ENCODE data around the gene NFKB1.

NFKB1 gene

DNA sequence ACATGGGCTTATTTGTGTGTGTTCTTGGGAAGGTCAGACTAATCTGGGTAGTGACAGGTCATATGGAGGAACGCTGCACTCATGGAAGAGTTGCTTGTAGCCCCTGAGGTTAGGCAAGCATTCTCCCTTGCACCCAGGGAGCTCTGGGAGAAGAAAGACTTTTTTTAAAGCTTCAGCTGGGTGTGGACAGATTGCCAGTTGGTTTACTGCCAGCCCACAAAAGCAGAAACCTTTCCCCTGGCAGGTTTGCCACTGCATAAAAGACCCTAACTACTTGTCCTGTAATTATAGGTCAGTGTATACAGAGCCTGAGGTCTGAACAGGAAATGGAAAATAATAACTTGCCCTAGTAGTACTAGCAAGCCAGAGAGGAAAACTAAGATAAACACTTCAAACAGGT is 7.4 kb upstream of the NFKB1 start:
- DNase-seq (ENCODE audit: low read depth in 2 of 2, low spot score in 1 of 2) = no peak

DNA sequence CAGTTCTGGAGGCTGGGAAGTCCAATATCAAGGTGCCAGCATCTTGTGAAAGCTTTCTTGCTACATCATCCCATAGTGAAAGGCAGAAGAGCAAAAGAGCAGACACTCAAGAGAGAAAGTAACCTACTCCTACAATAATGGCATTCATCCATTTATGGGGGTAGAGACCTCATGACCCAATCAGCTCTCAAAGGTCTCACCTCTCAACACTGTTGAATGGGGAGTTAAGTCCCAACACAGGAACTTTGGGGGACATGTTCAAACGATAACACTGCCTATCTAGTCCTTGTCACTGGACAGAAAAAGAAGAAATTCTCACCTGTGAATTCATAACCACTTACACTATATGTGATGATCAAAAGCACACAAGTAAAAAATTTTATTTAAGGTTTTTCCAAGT is 6.6 kb upstream of the NFKB1 start:
- DNase-seq (ENCODE audit: low read depth in 2 of 2, low spot score in 1 of 2) = no peak

DNA sequence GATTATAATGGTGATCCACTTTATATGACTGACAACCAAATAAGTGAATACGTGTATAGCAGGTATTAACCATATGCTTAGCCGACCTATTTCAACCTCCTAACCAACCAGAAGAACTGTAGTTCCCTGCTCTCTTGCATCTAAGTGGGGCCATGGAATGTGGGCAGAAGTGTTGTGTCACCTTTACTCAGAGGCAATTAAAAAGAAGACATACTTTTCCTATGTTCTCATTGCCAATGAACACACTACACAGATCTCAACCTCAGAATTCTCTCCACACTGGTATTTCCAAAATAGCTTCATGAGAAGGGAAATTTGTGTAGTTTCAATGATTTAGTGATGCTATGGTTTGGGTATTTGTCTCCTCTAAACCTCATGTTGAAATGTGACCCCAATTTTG is 3.2 kb upstream of the NFKB1 start:
- no peak for DNase-seq (ENCODE audit: low read depth in 2 of 2, low spot score in 1 of 2)

DNA sequence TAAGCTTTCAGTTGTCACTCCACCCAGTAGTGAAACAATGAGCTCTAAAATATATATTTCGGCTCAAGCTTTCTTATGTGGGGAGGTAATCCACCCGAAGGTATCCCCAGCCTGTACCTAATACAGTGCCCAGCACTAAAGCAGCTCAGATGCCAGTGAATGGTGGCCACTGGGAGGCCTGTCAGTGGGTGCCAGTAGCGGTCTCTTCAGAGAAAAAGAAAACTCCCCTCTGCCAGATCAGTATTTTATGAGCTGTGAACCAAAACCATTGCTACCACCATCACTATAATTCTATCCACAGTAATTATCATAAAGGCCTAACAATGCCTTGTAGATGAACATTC is 835 bp upstream of the NFKB1 start:
- DNase-seq (ENCODE audit: low read depth in 2 of 2, low spot score in 1 of 2) = no peak

DNA sequence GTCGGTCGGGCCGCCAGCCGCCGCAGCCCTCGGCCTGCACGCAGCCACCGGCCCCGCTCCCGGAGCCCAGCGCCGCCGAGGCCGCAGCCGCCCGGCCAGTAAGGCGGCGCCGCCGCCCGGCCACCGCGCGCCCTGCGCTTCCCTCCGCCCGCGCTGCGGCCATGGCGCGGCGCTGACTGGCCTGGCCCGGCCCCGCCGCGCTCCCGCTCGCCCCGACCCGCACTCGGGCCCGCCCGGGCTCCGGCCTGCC is 213 bp downstream of the NFKB1 start:
- DNase-seq (ENCODE audit: low read depth in 2 of 2, low spot score in 1 of 2) = no peak

DNA sequence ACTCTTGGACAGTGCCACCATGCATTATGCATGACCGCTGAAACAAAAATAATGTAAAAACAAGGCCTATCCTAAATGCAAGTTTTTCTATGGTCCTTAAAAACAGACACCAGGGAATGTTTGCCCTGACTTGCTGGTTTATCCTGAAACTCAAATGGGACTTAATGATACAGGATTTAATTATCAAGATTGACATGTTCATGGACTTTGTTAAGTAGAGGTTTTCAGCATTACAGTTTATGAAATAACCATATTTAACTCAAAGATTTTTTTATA is 1.3 kb downstream of the NFKB1 start:
- DNase-seq (ENCODE audit: low read depth in 2 of 2, low spot score in 1 of 2) = no peak

DNA sequence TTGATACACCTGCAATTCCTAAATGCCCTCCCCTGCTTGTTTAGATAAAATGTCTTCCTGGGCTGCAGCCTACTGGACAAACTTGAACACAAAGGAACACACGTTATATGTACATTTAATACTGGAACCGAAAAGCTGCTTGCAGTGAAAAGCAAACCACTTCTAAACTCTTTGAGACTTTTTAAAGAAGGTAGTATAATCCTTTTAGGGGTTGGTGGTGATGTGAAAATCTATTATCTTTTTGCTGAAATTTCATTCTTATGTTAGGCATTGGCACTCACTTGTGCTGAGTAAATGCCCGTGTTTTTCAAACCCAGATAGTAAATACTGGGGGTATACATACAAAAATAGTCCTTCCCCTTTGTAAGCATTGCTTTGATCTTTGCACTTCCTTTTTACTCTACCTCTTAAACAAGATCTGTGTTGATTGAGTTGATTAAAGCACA is 2.2 kb downstream of the NFKB1 start:
- no peak for DNase-seq (ENCODE audit: low read depth in 2 of 2, low spot score in 1 of 2)

DNA sequence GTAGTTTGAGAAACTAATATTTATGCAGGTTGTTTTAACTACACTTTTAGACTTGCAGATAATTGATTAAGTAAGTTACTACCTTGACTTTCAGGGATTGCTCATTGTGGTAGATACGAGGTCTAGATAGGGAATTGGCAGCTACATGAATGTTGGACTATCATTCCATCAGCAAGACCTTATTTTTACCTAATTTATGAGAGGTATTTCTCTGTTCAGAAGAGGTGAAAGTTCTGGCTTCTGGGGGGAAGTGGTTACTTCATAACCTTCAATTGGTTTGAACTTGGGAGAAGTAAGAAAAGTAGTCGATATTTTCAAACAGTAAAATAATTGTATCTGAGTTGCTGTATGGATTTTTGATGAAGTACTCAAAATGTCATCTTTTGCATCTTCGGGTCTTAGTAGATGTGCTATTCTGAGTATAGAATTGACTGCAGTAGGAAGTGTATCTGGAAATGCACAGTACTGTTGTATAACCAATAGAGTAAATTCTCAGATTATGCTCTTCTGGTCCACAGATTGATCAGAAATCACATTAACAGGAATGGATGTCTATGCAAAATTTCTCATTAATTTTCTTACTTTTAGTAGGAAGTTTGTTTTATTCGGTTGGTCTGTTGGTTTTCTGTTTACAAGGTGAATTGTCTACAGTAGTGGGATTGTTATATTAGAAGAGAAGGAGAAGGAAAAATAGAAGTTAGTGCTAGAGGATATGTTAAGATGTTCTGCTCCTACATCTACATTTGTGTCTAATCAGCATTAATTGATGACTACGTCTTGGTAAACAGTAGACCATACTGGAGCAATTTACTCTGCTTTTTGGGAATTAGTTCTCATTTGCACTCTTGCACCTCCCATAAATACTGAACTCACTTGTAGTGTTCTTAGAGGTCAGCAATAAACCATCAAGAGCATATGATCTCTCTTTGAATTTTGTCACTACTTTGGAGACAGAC is 3.0 kb downstream of the NFKB1 start:
- no peak for DNase-seq (ENCODE audit: low read depth in 2 of 2, low spot score in 1 of 2)

DNA sequence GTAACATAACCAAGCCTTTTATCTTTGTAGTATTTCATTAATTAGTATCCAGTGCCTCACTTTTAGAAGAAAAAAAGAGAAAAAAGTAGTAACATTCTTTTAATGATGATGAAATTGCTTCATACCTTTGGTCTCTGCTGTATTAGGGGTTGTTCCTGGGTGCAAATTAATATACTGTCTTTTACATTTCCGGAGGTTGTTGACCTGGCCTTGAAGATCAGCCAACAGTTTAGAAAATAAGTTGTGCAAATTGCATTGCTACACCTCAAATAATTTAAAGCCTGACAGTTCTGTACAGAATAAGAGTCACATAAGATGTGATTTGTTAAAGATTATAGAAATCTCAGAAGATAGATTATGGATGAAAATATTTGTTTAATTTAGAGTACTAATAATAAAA is 3.8 kb downstream of the NFKB1 start:
- DNase-seq (ENCODE audit: low read depth in 2 of 2, low spot score in 1 of 2) = no peak

DNA sequence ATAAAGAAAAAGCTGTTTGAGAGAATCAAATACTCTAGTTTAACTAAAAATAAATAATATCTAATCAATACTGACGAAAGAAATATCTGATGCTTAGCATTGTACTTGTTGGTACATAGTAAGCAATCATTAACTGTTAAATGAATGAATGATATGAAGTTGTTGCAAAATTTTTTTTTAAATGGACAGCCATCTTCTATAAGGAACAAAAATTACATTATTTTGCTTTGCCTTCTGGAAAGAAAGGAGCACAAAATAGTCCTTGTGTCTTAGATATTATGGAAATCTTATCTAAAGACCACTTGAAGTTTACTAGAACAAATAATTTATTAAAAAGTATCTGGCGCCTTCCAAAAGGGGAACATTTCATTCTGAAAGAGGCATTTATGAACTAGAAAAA is 4.5 kb downstream of the NFKB1 start:
- DNase-seq (ENCODE audit: low read depth in 2 of 2, low spot score in 1 of 2) = no peak

DNA sequence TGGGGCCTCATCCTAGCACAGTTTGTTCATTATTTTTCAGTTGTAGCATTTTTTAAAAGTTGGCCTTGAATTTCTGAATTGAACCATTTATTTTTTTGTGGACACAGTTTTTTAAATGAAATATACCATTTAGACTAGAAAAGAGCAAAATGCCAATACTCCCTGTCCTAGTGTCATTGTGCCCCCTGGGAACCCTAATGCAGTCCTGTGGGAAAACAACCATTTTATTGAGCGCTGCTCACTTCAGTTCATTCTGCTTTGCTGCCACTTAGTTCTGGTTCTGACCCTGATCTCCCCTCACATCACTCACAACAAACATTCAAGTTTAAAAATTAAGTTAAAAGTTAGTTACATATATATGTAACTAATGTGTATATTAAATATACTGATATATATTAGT is 5.4 kb downstream of the NFKB1 start:
- no peak for DNase-seq (ENCODE audit: low read depth in 2 of 2, low spot score in 1 of 2)

DNA sequence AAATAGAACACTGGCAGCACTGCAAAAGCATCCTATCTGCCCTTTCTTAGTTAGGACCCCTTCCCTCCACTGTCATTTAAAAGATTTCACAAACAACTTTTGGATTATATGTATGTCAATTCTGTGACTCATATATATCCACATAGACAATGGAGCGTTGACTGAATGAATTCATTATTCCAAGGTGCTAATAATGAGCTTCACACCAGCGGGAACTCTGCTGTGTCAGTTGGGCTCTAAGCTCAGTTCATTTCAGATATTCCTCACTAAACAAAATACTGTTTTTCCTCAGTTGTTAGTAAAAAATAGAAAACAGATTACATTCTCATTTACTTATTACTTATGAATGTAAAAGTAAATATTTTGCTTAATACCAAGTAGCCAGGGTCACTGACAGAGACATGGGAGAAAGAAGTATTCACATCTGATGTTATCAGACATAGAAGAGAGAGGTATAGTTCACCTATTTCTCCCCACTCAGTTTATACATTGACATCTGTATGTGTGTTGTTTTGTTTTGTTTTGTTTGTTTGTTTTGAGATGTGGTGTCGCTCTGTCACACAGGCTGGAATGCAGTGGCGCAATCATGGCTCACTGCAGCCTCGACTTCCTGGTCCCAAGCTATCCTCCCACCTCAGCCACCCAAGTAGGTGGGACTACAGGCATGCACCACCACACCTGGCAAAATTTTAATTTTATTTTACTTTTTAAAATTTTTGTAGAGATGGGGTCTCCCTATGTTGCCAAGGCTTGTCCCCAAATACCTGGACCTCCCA is 10.9 kb downstream of the NFKB1 start:
- no peak for DNase-seq (ENCODE audit: low read depth in 2 of 2, low spot score in 1 of 2)

DNA sequence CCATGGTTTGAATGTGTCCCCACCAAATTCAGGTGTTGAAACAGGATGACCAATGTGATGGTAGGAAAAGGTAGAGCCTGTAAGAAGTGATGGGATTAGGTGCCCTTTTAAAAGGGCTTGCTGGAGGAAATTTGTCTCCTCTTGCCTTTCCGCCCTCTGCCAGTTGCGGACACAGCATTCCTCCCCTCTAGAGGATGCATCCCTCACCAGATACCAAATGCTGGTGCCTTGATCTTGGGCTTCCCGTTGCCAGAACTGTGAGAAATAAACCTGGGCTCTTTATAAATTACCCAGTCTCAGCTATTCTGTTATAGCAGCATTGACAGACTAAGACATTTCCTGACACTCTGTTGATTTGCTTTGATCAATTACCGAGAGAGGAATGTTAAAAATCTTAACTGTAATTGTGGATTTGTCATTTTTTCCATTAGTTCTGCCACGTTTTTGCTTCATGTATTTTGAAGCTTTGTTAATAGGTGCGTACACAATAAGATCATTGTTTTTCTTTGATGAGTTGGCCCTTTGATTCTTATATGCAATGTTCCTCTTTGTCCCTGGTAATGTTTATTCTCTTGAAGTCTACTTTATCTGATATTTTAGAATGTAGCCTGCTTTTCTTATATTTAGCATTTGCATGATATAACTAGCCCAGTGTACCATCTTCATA is 13.3 kb downstream of the NFKB1 start:
- no peak for DNase-seq (ENCODE audit: low read depth in 2 of 2, low spot score in 1 of 2)

DNA sequence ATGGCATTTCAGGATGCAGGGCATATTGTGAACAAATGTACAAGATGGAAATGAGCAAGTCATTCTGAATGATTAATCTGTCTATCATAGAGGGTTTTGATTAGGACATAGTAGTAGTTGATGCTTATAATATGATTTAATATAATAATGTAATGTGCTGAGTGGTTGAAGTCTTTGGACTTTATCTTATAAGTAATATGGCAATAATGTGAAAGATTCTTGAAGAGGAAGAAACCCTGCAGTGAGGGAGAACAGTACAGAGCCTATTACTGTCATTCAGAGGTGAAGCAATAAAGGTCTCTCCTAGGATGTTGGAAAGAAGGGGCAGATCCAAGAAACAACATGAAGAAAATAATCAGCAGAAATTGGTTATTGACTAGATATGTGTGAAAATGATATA is 16.6 kb downstream of the NFKB1 start:
- DNase-seq (ENCODE audit: low read depth in 2 of 2, low spot score in 1 of 2) = no peak

DNA sequence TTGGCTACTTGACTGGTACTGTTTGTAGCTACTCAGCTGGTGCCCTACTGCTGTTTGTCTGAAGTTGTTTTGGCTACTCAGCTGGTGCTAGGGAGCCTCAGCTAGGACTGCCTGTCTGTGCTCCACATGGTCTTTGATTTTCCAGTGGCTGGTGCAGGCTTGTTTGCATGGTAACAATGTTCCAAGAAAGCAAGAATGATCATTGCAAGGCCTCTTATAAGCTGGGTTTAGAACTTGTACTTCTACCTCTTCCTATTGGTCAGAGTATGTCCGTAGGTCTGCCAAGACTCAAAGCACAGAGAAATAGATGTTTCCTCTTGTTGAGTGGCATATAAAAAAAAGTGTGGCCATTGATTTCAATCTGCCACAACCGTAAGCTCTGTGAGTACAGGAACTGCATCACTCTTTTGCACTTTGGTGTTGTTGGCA is 17.6 kb downstream of the NFKB1 start:
- DNase-seq (ENCODE audit: low read depth in 2 of 2, low spot score in 1 of 2) = no peak

DNA sequence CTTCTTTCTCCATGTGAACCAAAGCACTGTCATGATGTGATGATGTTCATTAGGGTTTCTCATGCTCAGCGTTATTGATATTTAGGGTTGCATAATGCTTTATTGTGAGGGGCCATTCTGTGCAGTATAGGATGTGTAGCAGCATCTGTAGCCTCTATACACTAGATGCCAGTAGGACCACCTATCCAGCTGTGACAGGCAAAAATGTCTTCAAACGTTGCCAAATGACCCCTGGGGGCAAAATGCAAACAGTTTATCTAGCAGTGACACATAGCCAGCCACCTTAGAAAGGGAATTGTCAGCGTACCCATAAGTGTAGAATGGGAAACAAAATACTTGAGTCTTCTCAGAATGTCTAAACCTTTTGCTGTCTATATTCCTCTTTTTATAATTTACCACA is 18.8 kb downstream of the NFKB1 start:
- no peak for DNase-seq (ENCODE audit: low read depth in 2 of 2, low spot score in 1 of 2)

DNA sequence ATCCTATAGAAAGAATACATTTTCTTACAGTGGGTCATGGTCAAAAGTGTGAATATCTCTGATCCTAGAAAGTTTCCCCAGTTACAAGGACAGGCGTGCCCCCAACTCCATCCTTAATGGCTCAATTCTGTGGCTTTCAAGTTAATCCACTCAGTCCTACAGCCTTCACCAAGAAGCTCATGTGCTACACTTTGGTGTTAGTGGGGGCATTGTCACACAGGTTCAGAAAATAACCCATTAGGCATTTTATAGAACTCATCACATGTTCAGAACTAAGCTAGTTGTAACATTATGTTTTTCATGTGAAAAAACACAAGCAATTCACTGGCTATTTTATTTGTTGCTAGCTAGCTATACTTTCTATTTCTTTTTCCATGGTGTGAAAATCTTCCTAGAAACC is 20.4 kb downstream of the NFKB1 start:
- no peak for DNase-seq (ENCODE audit: low read depth in 2 of 2, low spot score in 1 of 2)

DNA sequence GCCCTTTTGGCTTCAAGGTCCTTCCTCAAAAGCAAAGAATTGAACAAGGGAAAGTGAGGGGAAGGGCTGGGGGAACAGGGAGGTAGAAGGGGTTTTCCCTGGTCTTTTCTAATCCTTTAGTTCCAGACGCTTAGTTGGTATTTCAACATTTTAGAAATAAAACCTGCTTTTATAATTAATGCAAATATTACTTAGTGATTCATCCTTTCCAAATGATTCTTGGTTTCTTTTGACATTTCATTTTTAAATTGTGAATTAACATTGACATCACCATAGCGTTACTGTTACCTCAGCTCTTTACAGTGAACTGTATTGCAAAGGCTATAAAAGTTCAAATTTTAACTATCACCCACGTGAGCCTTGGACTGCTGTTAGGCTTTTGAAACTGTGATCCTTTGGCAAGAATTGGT is 20.9 kb downstream of the NFKB1 start:
- DNase-seq (ENCODE audit: low read depth in 2 of 2, low spot score in 1 of 2) = no peak

DNA sequence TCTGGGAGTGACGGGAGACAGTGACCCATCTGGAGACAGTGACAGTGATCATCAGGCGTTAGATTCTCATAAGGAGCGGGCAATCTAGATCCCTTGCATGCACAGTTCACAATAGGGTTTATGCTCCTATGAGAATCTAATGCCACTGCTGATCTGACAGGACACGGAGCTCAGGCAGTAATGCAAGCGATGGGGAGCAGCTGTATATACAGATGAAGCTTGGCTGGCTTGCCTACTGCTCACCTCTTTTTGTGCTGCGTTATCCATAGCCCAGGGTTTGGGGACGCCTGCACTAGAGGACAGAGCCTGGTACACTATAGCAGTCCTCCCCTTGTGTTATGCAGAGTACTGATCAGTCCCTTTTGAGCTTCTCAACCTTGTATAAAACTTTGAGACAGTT is 23.5 kb downstream of the NFKB1 start:
- no peak for DNase-seq (ENCODE audit: low read depth in 2 of 2, low spot score in 1 of 2)

DNA sequence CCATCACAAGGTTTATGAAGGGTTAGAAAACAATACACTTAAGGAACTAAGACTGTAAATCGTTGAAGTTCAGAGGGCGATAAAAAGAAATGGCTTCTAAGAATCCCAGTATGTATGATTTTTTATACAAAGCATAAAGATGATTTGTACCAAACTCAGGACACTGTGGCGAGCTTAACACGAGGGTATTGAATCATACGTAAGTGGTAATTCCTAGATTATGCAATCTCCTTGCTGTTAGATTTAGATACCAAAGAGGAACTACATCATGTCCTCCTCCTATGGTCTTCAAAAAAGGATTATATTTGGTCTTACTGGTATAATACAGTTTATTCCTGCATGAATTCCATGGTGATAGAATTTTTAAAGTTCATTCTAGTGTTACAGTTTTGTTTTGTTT is 23.9 kb downstream of the NFKB1 start:
- no peak for DNase-seq (ENCODE audit: low read depth in 2 of 2, low spot score in 1 of 2)

DNA sequence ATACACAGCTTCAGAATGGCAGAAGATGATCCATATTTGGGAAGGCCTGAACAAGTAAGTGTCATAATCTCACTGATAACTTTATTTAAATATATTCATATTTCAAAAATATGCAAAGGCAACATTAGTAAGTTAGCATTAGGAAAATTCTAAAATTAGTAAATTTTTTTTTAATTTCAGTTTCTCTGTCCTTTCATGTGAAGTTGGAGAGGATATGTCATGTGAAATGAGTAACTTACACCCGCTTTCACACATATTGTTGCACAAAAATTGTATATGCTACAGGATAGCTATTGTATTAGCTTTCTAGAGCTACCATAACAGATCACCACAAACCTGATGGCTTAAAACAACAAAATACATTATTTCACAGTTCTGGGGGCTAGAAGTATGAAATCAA is 24.3 kb downstream of the NFKB1 start:
- DNase-seq (ENCODE audit: low read depth in 2 of 2, low spot score in 1 of 2) = no peak

DNA sequence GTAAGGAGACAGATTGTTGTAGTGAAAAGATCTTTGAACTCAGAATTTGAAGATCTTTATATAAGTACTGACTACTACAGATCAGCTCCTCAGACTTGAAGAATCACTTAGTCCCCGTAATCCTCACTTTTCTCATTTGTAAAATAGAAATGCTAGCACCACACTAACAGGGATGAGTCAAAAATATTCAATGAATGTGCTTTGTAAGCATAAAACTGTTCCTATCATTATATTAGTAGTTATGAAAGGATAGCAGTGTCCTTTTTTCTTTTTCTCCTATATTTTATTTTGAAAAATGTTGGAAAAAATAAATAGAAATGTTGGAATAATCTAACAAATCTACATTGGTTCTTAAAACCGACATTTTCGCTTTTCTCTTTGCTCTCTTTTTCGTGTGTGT is 25.4 kb downstream of the NFKB1 start:
- DNase-seq (ENCODE audit: low read depth in 2 of 2, low spot score in 1 of 2) = no peak

Data from stimulated activated CD8-positive, alpha-beta memory T cell treated with anti-CD3 and anti-CD28 coated beads, Interleukin-4, amount 100 ng/mL, for 1 hour (primary cell).